Adrenal gland (tissue), 5 donors: ENCODE measurements around the gene ANKLE2.

Experiments used
- POLR2A ChIP-seq, 2 donors: fragments of 450-650 bp; IDR thresholded peaks; one replicate each; pipeline ENCODE4 v1.6.1; 2017; ENCODE audit warnings: antibody characterized with exemption in 2 of 2, mild to moderate bottlenecking in 2 of 2, moderate library complexity in 1 of 2
- TF ChIP-seq, protein P1 (sequence below), 6 experiments: fragments of 450-650 bp in 4 of 6; fragments of 200-600 bp in 2 of 6; sonication (generic) in 1 of 6; IDR thresholded peaks; 1 replicate in 5 of 6; 2 replicates in 1 of 6; pipeline versions ENCODE4 v1.5.1 to v1.8.0; 2016 to 2021; ENCODE audit warnings: antibody characterized with exemption in 6 of 6, mild to moderate bottlenecking in 2 of 6, moderate library complexity in 1 of 6
- donor health status: DM: no; HTN: no; CAD: no.

GRCh38 chr12:132786192-132786591, 24.6 kb upstream of the ANKLE2 start:
- TF ChIP-seq, protein P1, sequence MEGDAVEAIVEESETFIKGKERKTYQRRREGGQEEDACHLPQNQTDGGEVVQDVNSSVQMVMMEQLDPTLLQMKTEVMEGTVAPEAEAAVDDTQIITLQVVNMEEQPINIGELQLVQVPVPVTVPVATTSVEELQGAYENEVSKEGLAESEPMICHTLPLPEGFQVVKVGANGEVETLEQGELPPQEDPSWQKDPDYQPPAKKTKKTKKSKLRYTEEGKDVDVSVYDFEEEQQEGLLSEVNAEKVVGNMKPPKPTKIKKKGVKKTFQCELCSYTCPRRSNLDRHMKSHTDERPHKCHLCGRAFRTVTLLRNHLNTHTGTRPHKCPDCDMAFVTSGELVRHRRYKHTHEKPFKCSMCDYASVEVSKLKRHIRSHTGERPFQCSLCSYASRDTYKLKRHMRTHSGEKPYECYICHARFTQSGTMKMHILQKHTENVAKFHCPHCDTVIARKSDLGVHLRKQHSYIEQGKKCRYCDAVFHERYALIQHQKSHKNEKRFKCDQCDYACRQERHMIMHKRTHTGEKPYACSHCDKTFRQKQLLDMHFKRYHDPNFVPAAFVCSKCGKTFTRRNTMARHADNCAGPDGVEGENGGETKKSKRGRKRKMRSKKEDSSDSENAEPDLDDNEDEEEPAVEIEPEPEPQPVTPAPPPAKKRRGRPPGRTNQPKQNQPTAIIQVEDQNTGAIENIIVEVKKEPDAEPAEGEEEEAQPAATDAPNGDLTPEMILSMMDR (IDR thresholded peaks at IDR 0.05) = no peak
- no peak for TF ChIP-seq POLR2A (IDR thresholded peaks at IDR 0.05)
